ENCODE measurements around the gene TNFRSF8. TPM values are rescaled to one million over a fixed set of nuclear protein-coding genes. Genes with fewer than 3 reads are reported as not detected.
A peak's percentile ranks its signal among the peaks of the same experiment; 100 is the strongest.

TNFRSF8 gene
- total and polyA plus RNA-seq, 2 donors (not counting 1 experiment from before 2014, with no cell fraction given) = 0.05 TPM; not detected in 1

GRCh38 chr1:12065872-12066271, 2.8 kb downstream of the TNFRSF8 start:
- no peak overlapping the region for H3K4me2 ChIP-seq (ENCODE audit: extremely low read depth, insufficient read depth, low read length)
- no peaks in the 10 kb centered on the region for H3K79me2 ChIP-seq (ENCODE audit: control insufficient read depth, insufficient read depth, low read length)
- no peak overlapping the region for H3K27ac ChIP-seq (ENCODE audit: insufficient read depth, low read length)
- H3K9me3 ChIP-seq (ENCODE audit: control insufficient read depth, insufficient read depth, low read depth, low read length) = no peaks in the 10 kb centered on the region
- H2AFZ ChIP-seq (ENCODE audit: low read length) = no peak overlapping the region
- peaks cover 10% of the 10 kb centered on the region for H3K4me1 ChIP-seq (ENCODE audit: control insufficient read depth, extremely low read depth, insufficient read depth, low read length)
- no peaks in the 10 kb centered on the region for H3K36me3 ChIP-seq (ENCODE audit: control insufficient read depth, insufficient read depth, low read length)
- no peaks in the 10 kb centered on the region for H4K20me1 ChIP-seq (ENCODE audit: control insufficient read depth, extremely low read depth, insufficient read depth, low read length)
- TF ChIP-seq EZH2 (IDR thresholded peaks at IDR 0.05; ENCODE audit: low read length, missing control alignments) = no peak
- TF ChIP-seq, protein P1, sequence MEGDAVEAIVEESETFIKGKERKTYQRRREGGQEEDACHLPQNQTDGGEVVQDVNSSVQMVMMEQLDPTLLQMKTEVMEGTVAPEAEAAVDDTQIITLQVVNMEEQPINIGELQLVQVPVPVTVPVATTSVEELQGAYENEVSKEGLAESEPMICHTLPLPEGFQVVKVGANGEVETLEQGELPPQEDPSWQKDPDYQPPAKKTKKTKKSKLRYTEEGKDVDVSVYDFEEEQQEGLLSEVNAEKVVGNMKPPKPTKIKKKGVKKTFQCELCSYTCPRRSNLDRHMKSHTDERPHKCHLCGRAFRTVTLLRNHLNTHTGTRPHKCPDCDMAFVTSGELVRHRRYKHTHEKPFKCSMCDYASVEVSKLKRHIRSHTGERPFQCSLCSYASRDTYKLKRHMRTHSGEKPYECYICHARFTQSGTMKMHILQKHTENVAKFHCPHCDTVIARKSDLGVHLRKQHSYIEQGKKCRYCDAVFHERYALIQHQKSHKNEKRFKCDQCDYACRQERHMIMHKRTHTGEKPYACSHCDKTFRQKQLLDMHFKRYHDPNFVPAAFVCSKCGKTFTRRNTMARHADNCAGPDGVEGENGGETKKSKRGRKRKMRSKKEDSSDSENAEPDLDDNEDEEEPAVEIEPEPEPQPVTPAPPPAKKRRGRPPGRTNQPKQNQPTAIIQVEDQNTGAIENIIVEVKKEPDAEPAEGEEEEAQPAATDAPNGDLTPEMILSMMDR (conservative IDR thresholded peaks at IDR 0.05 in 1 of 2, IDR thresholded peaks at IDR 0.05 in 1 of 2; ENCODE audit: low read depth in 1 of 2, low read length in 2 of 2) = no peak
- no peak for DNase-seq (ENCODE audit: low read depth in 2 of 2)
- no peak overlapping the region for H3K9ac ChIP-seq (ENCODE audit: insufficient read depth, low read length)
- no peak overlapping the region for H3K4me3 ChIP-seq (replicated peaks in 1 of 4; ENCODE audit: control extremely low read depth in 1 of 4, insufficient read depth in 1 of 4, low read depth in 3 of 4, low read length in 4 of 4)
- H3K27me3 ChIP-seq (ENCODE audit: control insufficient read depth, insufficient read depth, low read length) = peaks cover 22% of the 10 kb centered on the region

- H3K4me3 ChIP-seq (replicated peaks in 1 of 4; ENCODE audit: control extremely low read depth in 1 of 4, insufficient read depth in 1 of 4, low read depth in 3 of 4, low read length in 4 of 4) = no peak overlapping the region
- H3K9me3 ChIP-seq (ENCODE audit: control insufficient read depth, insufficient read depth, low read depth, low read length) = no peaks in the 10 kb centered on the region
- H3K27me3 ChIP-seq (ENCODE audit: control insufficient read depth, insufficient read depth, low read length) = peaks cover 16% of the 10 kb centered on the region
- peak overlapping the region; percentile 72 for H3K4me2 ChIP-seq (ENCODE audit: extremely low read depth, insufficient read depth, low read length)
- peak overlapping the region; percentile 71 for H2AFZ ChIP-seq (ENCODE audit: low read length)
- no peak for TF ChIP-seq EZH2 (IDR thresholded peaks at IDR 0.05; ENCODE audit: low read length, missing control alignments)
- TF ChIP-seq, protein P1 (conservative IDR thresholded peaks at IDR 0.05 in 1 of 2, IDR thresholded peaks at IDR 0.05 in 1 of 2; ENCODE audit: low read depth in 1 of 2, low read length in 2 of 2) = no peak
- H4K20me1 ChIP-seq (ENCODE audit: control insufficient read depth, extremely low read depth, insufficient read depth, low read length) = no peaks in the 10 kb centered on the region
- H3K9ac ChIP-seq (ENCODE audit: insufficient read depth, low read length) = peak overlapping the region; percentile 11
- peak overlapping the region; percentile 93 for H3K27ac ChIP-seq (ENCODE audit: insufficient read depth, low read length)
- peak; percentile 52 to 86 for DNase-seq (ENCODE audit: low read depth in 2 of 2)
- H3K4me1 ChIP-seq (ENCODE audit: control insufficient read depth, extremely low read depth, insufficient read depth, low read length) = peaks cover 10% of the 10 kb centered on the region
- H3K79me2 ChIP-seq (ENCODE audit: control insufficient read depth, insufficient read depth, low read length) = no peaks in the 10 kb centered on the region
- no peaks in the 10 kb centered on the region for H3K36me3 ChIP-seq (ENCODE audit: control insufficient read depth, insufficient read depth, low read length)
These were observed 5.1 kb downstream of the TNFRSF8 start for GRCh38 chr1:12067900-12068821.

GRCh38 chr1:12069623-12070244, 6.6 kb downstream of the TNFRSF8 start:
- H2AFZ ChIP-seq (ENCODE audit: low read length) = no peak overlapping the region
- no peak overlapping the region for H3K4me2 ChIP-seq (ENCODE audit: extremely low read depth, insufficient read depth, low read length)
- no peaks in the 10 kb centered on the region for H3K9me3 ChIP-seq (ENCODE audit: control insufficient read depth, insufficient read depth, low read depth, low read length)
- H3K79me2 ChIP-seq (ENCODE audit: control insufficient read depth, insufficient read depth, low read length) = no peaks in the 10 kb centered on the region
- no peaks in the 10 kb centered on the region for H3K36me3 ChIP-seq (ENCODE audit: control insufficient read depth, insufficient read depth, low read length)
- H3K4me3 ChIP-seq (replicated peaks in 1 of 4; ENCODE audit: control extremely low read depth in 1 of 4, insufficient read depth in 1 of 4, low read depth in 3 of 4, low read length in 4 of 4) = no peak overlapping the region
- no peak overlapping the region for H3K27ac ChIP-seq (ENCODE audit: insufficient read depth, low read length)
- H3K9ac ChIP-seq (ENCODE audit: insufficient read depth, low read length) = no peak overlapping the region
- TF ChIP-seq, protein P1 (conservative IDR thresholded peaks at IDR 0.05 in 1 of 2, IDR thresholded peaks at IDR 0.05 in 1 of 2; ENCODE audit: low read depth in 1 of 2, low read length in 2 of 2) = no peak
- TF ChIP-seq EZH2 (IDR thresholded peaks at IDR 0.05; ENCODE audit: low read length, missing control alignments) = no peak
- peaks cover 7% of the 10 kb centered on the region for H3K4me1 ChIP-seq (ENCODE audit: control insufficient read depth, extremely low read depth, insufficient read depth, low read length)
- peaks cover under 1% of the 10 kb centered on the region for H3K27me3 ChIP-seq (ENCODE audit: control insufficient read depth, insufficient read depth, low read length)
- DNase-seq (ENCODE audit: low read depth in 2 of 2) = peak in 1 of 2 donors; percentile 47
- H4K20me1 ChIP-seq (ENCODE audit: control insufficient read depth, extremely low read depth, insufficient read depth, low read length) = no peaks in the 10 kb centered on the region
